Left lung (tissue), 10 donors: Measurements from ENCODE around the gene EBF3. TPM values are rescaled to one million over a fixed set of nuclear protein-coding genes. Genes with fewer than 3 reads are reported as not detected.

Experiments
- ATAC-seq: fragments of 200-7000 bp; cut with Tn5 transposase; one replicate; pipeline ENCODE4 v1.9.1; 2020; ENCODE audit warnings: moderate library complexity
- DNase-seq, 4 donors: peaks; one replicate each; pipeline ENCODE4 v3.0.0-alpha.2; 2013 to 2020
- H3K27ac ChIP-seq, 2 donors: fragments of 200-600 bp; sonication (generic) in 1 of 2; one replicate each; pipeline versions ENCODE4 v1.5.0 to v1.8.0; 2020 to 2021
- H3K27me3 ChIP-seq, 2 donors: fragments of 200-600 bp; sonication (generic) in 1 of 2; one replicate each; pipeline versions ENCODE4 v1.5.0 to v1.8.0; 2020 to 2021
- H3K36me3 ChIP-seq, 2 donors: fragments of 200-600 bp; sonication (generic) in 1 of 2; one replicate each; pipeline versions ENCODE4 v1.5.0 to v1.8.0; 2020 to 2021
- H3K4me1 ChIP-seq, 2 donors: fragments of 200-600 bp; one replicate each; pipeline ENCODE4 v1.8.0; 2021
- H3K4me3 ChIP-seq, 2 donors: fragments of 200-600 bp; sonication (generic) in 1 of 2; one replicate each; pipeline versions ENCODE4 v1.5.0 to v1.8.0; 2020 to 2021; ENCODE audit warnings: mild to moderate bottlenecking in 1 of 2
- H3K9me3 ChIP-seq, 2 donors: fragments of 200-600 bp; sonication (generic) in 1 of 2; one replicate each; pipeline versions ENCODE4 v1.5.0 to v1.8.0; 2020 to 2021
- CTCF ChIP-seq, 2 donors: fragments of 200-600 bp; sonication (generic) in 1 of 2; IDR thresholded peaks; one replicate each; pipeline versions ENCODE4 v1.5.0 to v1.8.0; 2021; ENCODE audit warnings: antibody characterized with exemption in 2 of 2
- intact Hi-C, 2 donors: fragments of 100-400 bp; cut with DNase I; formaldehyde crosslinking; loops; one replicate each; pipeline versions ENCODE4 v1.11.2 to v1.14.2; 2022
- polyA plus RNA-seq, 6 donors: library from polyadenylated mRNA; unstranded; fragments of 120-200 nt; gene quantifications; one replicate each; pipeline ENCODE4 v1.2.1, GENCODE V29; 2013; ENCODE audit not compliant: insufficient read length in 6 of 6
- total RNA-seq, 2 donors: library from RNA; stranded (reverse); fragmentation: NEBNext Ultra II Directional; extraction: Animal tissue kit (Norgen Biotek cat#: 25700); gene quantifications; one replicate each; pipeline ENCODE4 v1.2.1, GENCODE V29; 2021
- donor health status: DM: no; HTN: yes; CAD: no.
- donor health status: DM: no; HTN: no; CAD: no.

Gene EBF3
- total and polyA plus RNA-seq, 8 donors, result 0.10 to 2.0 (median 1.4) TPM; not detected in 1

- ATAC-seq (no peak), DNase-seq (no peak)
- Histone ChIP-seq H3K4me3 (no peak overlapping the region), H3K27me3 (peaks cover 0 to 13% of the 10 kb centered on the region in 2 donors), H3K36me3 (no peaks in the 10 kb centered on the region), H3K27ac (no peak overlapping the region), H3K4me1 (no peaks in the 10 kb centered on the region), H3K9me3 (peaks cover 0 to 34% of the 10 kb centered on the region in 2 donors)
- TF ChIP-seq CTCF (IDR thresholded peaks at IDR 0.05), result no peak
- intact Hi-C loops, result no loop called here
Measured at GRCh38 chr10:129808092-129808983, 155.7 kb downstream of the EBF3 start.

- H3K36me3 ChIP-seq, result no peaks in the 10 kb centered on the region
- intact Hi-C loops, result no loop called here
- TF ChIP-seq CTCF (IDR thresholded peaks at IDR 0.05), result no peak
- no peaks in the 10 kb centered on the region for H3K4me1 ChIP-seq
- DNase-seq (no peak), ATAC-seq (no peak)
- no peak overlapping the region for H3K27ac ChIP-seq
- H3K9me3 ChIP-seq, result peaks cover 0 to 44% of the 10 kb centered on the region in 2 donors
- no peak overlapping the region for H3K4me3 ChIP-seq
- H3K27me3 ChIP-seq, result peaks cover 0 to 13% of the 10 kb centered on the region in 2 donors
Measured at GRCh38 chr10:129807211-129807610, 156.9 kb downstream of the EBF3 start.

- peaks cover 0 to 34% of the 10 kb centered on the region in 2 donors for H3K9me3 ChIP-seq
- DNase-seq (no peak), ATAC-seq (no peak)
- no peaks in the 10 kb centered on the region for H3K27me3 ChIP-seq
- intact Hi-C loops, result no loop called here
- no peak for TF ChIP-seq CTCF (IDR thresholded peaks at IDR 0.05)
- no peaks in the 10 kb centered on the region for H3K36me3 ChIP-seq
- H3K4me3 ChIP-seq, result no peak overlapping the region
- no peak overlapping the region for H3K27ac ChIP-seq
- no peaks in the 10 kb centered on the region for H3K4me1 ChIP-seq
Measured at GRCh38 chr10:129800796-129801340, 163.2 kb downstream of the EBF3 start.

GRCh38 chr10:129799942-129800341 lies 164.1 kb downstream of the EBF3 start:
- H3K27me3 ChIP-seq, result no peaks in the 10 kb centered on the region
- ATAC-seq, result no peak
- H3K4me3 ChIP-seq, result no peak overlapping the region
- H3K36me3 ChIP-seq, result no peaks in the 10 kb centered on the region
- no peak for DNase-seq
- intact Hi-C loops, result no loop called here
- H3K4me1 ChIP-seq, result no peaks in the 10 kb centered on the region
- TF ChIP-seq CTCF (IDR thresholded peaks at IDR 0.05), result no peak
- peaks cover 0 to 26% of the 10 kb centered on the region in 2 donors for H3K9me3 ChIP-seq
- H3K27ac ChIP-seq, result no peak overlapping the region

- no peak overlapping the region for H3K27ac ChIP-seq
- TF ChIP-seq CTCF (IDR thresholded peaks at IDR 0.05), result no peak
Measured at GRCh38 chr10:129796710-129797420, 167.2 kb downstream of the EBF3 start.

More at GRCh38 chr10:129796710-129797420, 167.2 kb downstream of the EBF3 start:
- H3K4me3 ChIP-seq, result no peak overlapping the region
- DNase-seq (no peak), ATAC-seq (no peak)
- no peaks in the 10 kb centered on the region for H3K27me3 ChIP-seq
- intact Hi-C loops, result no loop called here
- H3K9me3 ChIP-seq, result peaks cover 0 to 4% of the 10 kb centered on the region in 2 donors
- H3K36me3 ChIP-seq, result no peaks in the 10 kb centered on the region
- no peaks in the 10 kb centered on the region for H3K4me1 ChIP-seq
